ENCODE data around the gene ELF1.

DNA sequence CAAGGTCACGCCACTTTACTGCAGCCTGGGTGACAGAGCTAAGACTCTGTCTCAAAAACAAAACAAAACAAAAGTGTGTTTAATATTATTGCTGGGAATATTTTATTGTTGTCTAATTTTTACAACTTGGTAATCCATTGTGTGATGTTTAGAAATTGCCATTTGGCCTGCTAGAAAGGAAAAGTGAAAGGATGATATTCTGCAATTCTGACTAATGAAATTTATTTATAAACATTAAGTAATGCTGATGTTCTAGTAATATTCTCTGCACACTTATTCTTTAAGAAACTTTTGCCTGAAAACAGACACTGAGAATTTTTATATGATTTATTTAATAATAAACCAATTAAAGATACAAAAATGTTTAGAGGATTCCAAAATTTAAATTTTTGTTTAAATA lies 87.4 kb downstream of the ELF1 start:
- TF ChIP-seq, protein P1, sequence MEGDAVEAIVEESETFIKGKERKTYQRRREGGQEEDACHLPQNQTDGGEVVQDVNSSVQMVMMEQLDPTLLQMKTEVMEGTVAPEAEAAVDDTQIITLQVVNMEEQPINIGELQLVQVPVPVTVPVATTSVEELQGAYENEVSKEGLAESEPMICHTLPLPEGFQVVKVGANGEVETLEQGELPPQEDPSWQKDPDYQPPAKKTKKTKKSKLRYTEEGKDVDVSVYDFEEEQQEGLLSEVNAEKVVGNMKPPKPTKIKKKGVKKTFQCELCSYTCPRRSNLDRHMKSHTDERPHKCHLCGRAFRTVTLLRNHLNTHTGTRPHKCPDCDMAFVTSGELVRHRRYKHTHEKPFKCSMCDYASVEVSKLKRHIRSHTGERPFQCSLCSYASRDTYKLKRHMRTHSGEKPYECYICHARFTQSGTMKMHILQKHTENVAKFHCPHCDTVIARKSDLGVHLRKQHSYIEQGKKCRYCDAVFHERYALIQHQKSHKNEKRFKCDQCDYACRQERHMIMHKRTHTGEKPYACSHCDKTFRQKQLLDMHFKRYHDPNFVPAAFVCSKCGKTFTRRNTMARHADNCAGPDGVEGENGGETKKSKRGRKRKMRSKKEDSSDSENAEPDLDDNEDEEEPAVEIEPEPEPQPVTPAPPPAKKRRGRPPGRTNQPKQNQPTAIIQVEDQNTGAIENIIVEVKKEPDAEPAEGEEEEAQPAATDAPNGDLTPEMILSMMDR (IDR thresholded peaks at IDR 0.05; ENCODE audit: insufficient read depth, low read length, poor library complexity, severe bottlenecking), result no peak
- no peak for TF ChIP-seq EZH2phosphoT487 (conservative IDR thresholded peaks at IDR 0.05; ENCODE audit: low read length)

Data from SU-DHL-6 (cell line).